K562 (cell line): ENCODE results near the gene HMGA1. TPM values are rescaled to one million over a fixed set of nuclear protein-coding genes. Genes with fewer than 3 reads are reported as not detected.
A peak's percentile ranks its signal among the peaks of the same experiment; 100 is the strongest.

ENCODE experiments used
- CHD4 ChIP-seq: fragments of 200-600 bp; sonication (generic); IDR thresholded peaks from 3 replicates; pipeline ENCODE4 v1.6.1; 2012; ENCODE audit warnings: low read depth, mild to moderate bottlenecking, mixed read lengths, low read length, inconsistent platforms; ENCODE audit not compliant: insufficient read depth, insufficient replicate concordance, poor library complexity, severe bottlenecking
- DMBX1 ChIP-seq: fragments of 250-450 bp; sonication (Bioruptor Pico); IDR thresholded peaks from 2 replicates; pipeline ENCODE4 v1.8.0; 2022; ENCODE audit warnings: inconsistent platforms, mild to moderate bottlenecking, moderate library complexity, borderline replicate concordance
- GATAD2A ChIP-seq: fragments of 450-650 bp; IDR thresholded peaks from 2 replicates; pipeline ENCODE4 v1.6.1; 2017
- GTF2E2 ChIP-seq: fragments of 200-800 bp; sonication (Bioruptor generic); IDR thresholded peaks from 2 replicates; pipeline ENCODE4 v1.6.1; 2016; ENCODE audit warnings: missing genetic modification characterization, missing compliant biosample characterization
- HMGN3 ChIP-seq: IDR thresholded peaks from 2 replicates; pipeline ENCODE4 v1.6.1; 2011; ENCODE audit warnings: borderline replicate concordance, low read depth, mild to moderate bottlenecking, mixed read lengths, low read length; ENCODE audit not compliant: insufficient read length; ENCODE audit errors: extremely low read depth
- MBD2 ChIP-seq: sonication (generic); IDR thresholded peaks from 2 replicates; pipeline ENCODE4 v1.6.1; 2016; ENCODE audit warnings: low read depth, borderline replicate concordance
- MTA2 ChIP-seq: fragments of 450-650 bp; IDR thresholded peaks from 2 replicates; pipeline ENCODE4 v1.6.1; 2016; ENCODE audit warnings: low read depth
- NBN ChIP-seq: fragments of 450-650 bp; IDR thresholded peaks from 2 replicates; pipeline ENCODE4 v1.6.1; 2016; ENCODE audit warnings: low read depth, mild to moderate bottlenecking
- NFATC3 ChIP-seq: fragments of 450-650 bp; IDR thresholded peaks from 2 replicates; pipeline ENCODE4 v1.6.1; 2017; ENCODE audit warnings: mild to moderate bottlenecking
- NFIC ChIP-seq: fragments of 450-650 bp; IDR thresholded peaks from 2 replicates; pipeline ENCODE4 v1.6.1; 2017; ENCODE audit warnings: mild to moderate bottlenecking, inconsistent platforms
- PML ChIP-seq: IDR thresholded peaks from 2 replicates; pipeline ENCODE4 v1.6.1; 2012; ENCODE audit warnings: low read length, inconsistent platforms
- POLR2G ChIP-seq: fragments of 200-400 bp; formaldehyde crosslinking; IDR thresholded peaks from 2 replicates; pipeline ENCODE4 v1.6.1; 2017; ENCODE audit warnings: low read depth, mild to moderate bottlenecking, antibody characterized with exemption, low read length, moderate library complexity
- RCOR1 ChIP-seq, 2 experiments: IDR thresholded peaks; 2 replicates each; pipeline ENCODE4 v1.6.1; 2012; ENCODE audit warnings: low read depth in 2 of 2, low read length in 2 of 2, borderline replicate concordance in 1 of 2, improper control_type of control experiment in 1 of 2
- SLC30A9 ChIP-seq: fragments of 250-450 bp; sonication (Bioruptor Pico); IDR thresholded peaks from 2 replicates; pipeline ENCODE4 v1.8.0; 2022; ENCODE audit warnings: mild to moderate bottlenecking, moderate library complexity
- SMARCE1 ChIP-seq: fragments of 450-650 bp; IDR thresholded peaks from 2 replicates; pipeline ENCODE4 v1.7.1; 2016; ENCODE audit warnings: mild to moderate bottlenecking
- TBL1XR1 ChIP-seq, 2 experiments: IDR thresholded peaks; 2 replicates each; pipeline ENCODE4 v1.6.1; 2012; ENCODE audit warnings: improper control_type of control experiment in 2 of 2, low read length in 2 of 2, mild to moderate bottlenecking in 1 of 2
- TBP ChIP-seq: optimal IDR thresholded peaks from 2 replicates; pipeline ENCODE3; 2011; ENCODE audit warnings: low read depth, low read length, improper control_type of control experiment
- TEAD1 ChIP-seq, 2 experiments: fragments of 450-650 bp in 1 of 2; sonication (generic) in 1 of 2; formaldehyde crosslinking; IDR thresholded peaks; 2 replicates each; pipeline versions ENCODE4 v1.4.0 to v1.8.0; 2020 to 2022; ENCODE audit warnings: mild to moderate bottlenecking in 2 of 2, missing genetic modification reagents in 1 of 2
- TSC22D4 ChIP-seq: fragments of 450-650 bp; IDR thresholded peaks from 2 replicates; pipeline ENCODE4 v1.6.1; 2016; ENCODE audit warnings: missing genetic modification characterization, missing biosample characterization, control low read depth
- ZBTB8A ChIP-seq: fragments of 450-650 bp; IDR thresholded peaks from 2 replicates; pipeline ENCODE4 v1.6.1; 2018; ENCODE audit warnings: mild to moderate bottlenecking, moderate library complexity; ENCODE audit not compliant: partially characterized antibody
- ZEB2 ChIP-seq: fragments of 450-650 bp; IDR thresholded peaks from 2 replicates; pipeline ENCODE4 v1.6.1; 2016
- ZFP1 ChIP-seq: fragments of 450-650 bp; formaldehyde crosslinking; IDR thresholded peaks from 2 replicates; pipeline ENCODE4 v1.4.0; 2020; ENCODE audit warnings: mild to moderate bottlenecking, mixed read lengths
- ZNF274 ChIP-seq: IDR thresholded peaks from 2 replicates; pipeline ENCODE4 v1.6.1; 2011; ENCODE audit warnings: low read depth, mild to moderate bottlenecking, low read length, moderate library complexity, borderline replicate concordance
- ZNF445 ChIP-seq: fragments of 250-450 bp; sonication (Bioruptor Pico); IDR thresholded peaks from 2 replicates; pipeline ENCODE4 v1.4.0; 2020; ENCODE audit warnings: low read depth, mild to moderate bottlenecking, moderate library complexity
- polyA plus RNA-seq, 8 experiments: library from polyadenylated mRNA; depleted of rRNA in 4 of 8; stranded (reverse) in 5 of 8; unstranded in 3 of 8; fragments of >200 nt; fragmentation: Nextera tagmentation in 2 of 8; fragmentation: Illumina TruSeq in 1 of 8; extraction: Ambion mirVana in 2 of 8; extraction: Trizol in 1 of 8; gene quantifications; 2 replicates each; pipeline versions ENCODE4 v1.2.1 to v1.2.3, GENCODE V29; 2011 to 2014; ENCODE audit warnings: inconsistent platforms in 1 of 8, missing spikeins in 1 of 8
- total RNA-seq, 7 experiments: library from RNA; depleted of rRNA in 6 of 7; stranded (reverse); fragments of >200 nt in 6 of 7; fragmentation: Illumina TruSeq in 2 of 7; extraction: Trizol in 2 of 7; gene quantifications; 2 replicates each; pipeline versions ENCODE4 v1.2.1 to v1.2.3, GENCODE V29; 2011 to 2021; ENCODE audit warnings: low replicate concordance in 1 of 7
- TF ChIP-seq, protein P1 (sequence below): fragments of 250-450 bp; sonication (Bioruptor Pico); IDR thresholded peaks from 2 replicates; pipeline ENCODE4 v1.9.0; 2021; ENCODE audit warnings: mild to moderate bottlenecking
- TF ChIP-seq, protein P2 (sequence below): sonication (generic); formaldehyde crosslinking; IDR thresholded peaks from 2 replicates; pipeline ENCODE4 v1.9.0; 2022; ENCODE audit warnings: mild to moderate bottlenecking, missing genetic modification reagents
- TF ChIP-seq, protein P3 (sequence below): fragments of 450-650 bp; IDR thresholded peaks from 2 replicates; pipeline ENCODE4 v1.6.1; 2016; ENCODE audit warnings: antibody characterized with exemption
- TF ChIP-seq, protein P4 (sequence below): sonication (generic); formaldehyde crosslinking; IDR thresholded peaks from 2 replicates; pipeline ENCODE4 v1.8.1; 2023; ENCODE audit warnings: mild to moderate bottlenecking, missing genetic modification reagents, moderate library complexity

The HMGA1 gene
- total and polyA plus RNA-seq, 9 of the 15 experiments (the other 6 are each of a cell fraction or from before 2014, with no cell fraction given) = 27.8 to 1,947 (median 594) TPM

DNA sequence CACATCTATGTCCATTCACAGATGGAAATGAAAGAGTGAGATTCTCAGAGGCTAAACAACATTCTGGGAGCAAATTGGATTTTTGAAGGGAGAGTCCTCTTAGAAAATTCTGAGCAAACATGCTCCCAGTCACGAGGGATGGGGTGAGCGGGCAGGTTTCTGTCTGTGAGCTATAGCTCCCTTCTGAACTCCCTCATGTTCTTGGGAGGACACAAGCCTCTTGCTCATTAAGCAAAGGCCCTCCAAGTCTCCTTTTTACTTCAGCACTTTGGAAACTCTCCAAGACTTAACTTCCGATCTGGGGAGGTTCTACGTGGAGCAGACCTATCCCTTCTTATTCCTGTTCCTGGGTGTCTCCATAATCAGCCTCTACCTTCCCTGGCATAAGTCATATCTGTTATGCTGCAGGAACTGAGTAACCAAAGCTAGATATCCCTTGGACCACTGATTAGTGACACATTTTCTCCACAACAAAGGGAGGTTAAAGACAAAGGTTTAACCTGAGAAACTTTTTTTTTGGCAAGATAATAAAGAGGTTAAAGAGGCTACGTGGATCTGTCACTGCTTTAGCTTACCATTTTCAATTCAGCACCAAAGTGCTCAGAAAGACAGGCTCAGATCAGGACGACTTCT lies 45.1 kb downstream of the HMGA1 start (continued):
- TF ChIP-seq TEAD1 (CRISPR knock-in tag; IDR thresholded peaks at IDR 0.05) (0 out of 4 replicates have a peak, but pooled peaks of 1 of the 2 experiments have one; percentile 10), ZFP1 (CRISPR knock-in tag) (0 out of 2 replicates have a peak, but pooled peaks have one; percentile 45), SMARCE1 (peak; percentile 83), ZNF274 (no peak), ZEB2 (peak; percentile 94), MBD2 (peak; percentile 68; the same call in 1 of the 2 replicates), NBN (peak; percentile 42; the same call in 1 of the 2 replicates), TBP (peak; percentile 44), POLR2G (no peak), ZBTB8A (no peak), GTF2E2 (tag) (no peak), NFATC3 (peak; percentile 84), GATAD2A (peak; percentile 84; the same call in 1 of the 2 replicates), SLC30A9 (CRISPR knock-in tag) (no peak), HMGN3 (peak; percentile 75), TBL1XR1 (IDR thresholded peaks at IDR 0.05; ENCODE audit: low read length in 2 of 2) (peak in 1 of 2 experiments; percentile 81; a peak in 1 of 4 replicates), CHD4 (no peak), ZNF445 (CRISPR knock-in tag) (no peak), MTA2 (peak; percentile 92), PML (peak; percentile 95), NFIC (peak; percentile 96), RCOR1 (IDR thresholded peaks at IDR 0.05; ENCODE audit: borderline replicate concordance in 1 of 2, low read depth in 2 of 2, low read length in 2 of 2) (peak; percentile 91 to 97; a peak in 3 of 4 replicates), DMBX1 (CRISPR knock-in tag) (peak; percentile 85), TSC22D4 (no peak)
- TF ChIP-seq, protein P1, sequence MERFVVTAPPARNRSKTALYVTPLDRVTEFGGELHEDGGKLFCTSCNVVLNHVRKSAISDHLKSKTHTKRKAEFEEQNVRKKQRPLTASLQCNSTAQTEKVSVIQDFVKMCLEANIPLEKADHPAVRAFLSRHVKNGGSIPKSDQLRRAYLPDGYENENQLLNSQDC (CRISPR knock-in tag) = no peak
- TF ChIP-seq, protein P2, sequence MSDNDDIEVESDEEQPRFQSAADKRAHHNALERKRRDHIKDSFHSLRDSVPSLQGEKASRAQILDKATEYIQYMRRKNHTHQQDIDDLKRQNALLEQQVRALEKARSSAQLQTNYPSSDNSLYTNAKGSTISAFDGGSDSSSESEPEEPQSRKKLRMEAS = peak; percentile 37; the same call in 1 of the 2 replicates
- TF ChIP-seq, protein P3, sequence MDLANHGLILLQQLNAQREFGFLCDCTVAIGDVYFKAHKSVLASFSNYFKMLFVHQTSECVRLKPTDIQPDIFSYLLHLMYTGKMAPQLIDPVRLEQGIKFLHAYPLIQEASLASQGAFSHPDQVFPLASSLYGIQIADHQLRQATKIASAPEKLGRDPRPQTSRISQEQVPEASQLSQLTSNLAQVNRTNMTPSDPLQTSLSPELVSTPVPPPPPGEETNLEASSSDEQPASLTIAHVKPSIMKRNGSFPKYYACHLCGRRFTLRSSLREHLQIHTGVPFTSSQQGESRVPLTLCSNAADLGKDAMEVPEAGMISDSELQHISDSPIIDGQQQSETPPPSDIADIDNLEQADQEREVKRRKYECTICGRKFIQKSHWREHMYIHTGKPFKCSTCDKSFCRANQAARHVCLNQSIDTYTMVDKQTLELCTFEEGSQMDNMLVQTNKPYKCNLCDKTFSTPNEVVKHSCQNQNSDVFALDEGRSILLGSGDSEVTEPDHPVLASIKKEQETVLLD = peak; percentile 75; the same call in 1 of the 2 replicates
- TF ChIP-seq, protein P4, sequence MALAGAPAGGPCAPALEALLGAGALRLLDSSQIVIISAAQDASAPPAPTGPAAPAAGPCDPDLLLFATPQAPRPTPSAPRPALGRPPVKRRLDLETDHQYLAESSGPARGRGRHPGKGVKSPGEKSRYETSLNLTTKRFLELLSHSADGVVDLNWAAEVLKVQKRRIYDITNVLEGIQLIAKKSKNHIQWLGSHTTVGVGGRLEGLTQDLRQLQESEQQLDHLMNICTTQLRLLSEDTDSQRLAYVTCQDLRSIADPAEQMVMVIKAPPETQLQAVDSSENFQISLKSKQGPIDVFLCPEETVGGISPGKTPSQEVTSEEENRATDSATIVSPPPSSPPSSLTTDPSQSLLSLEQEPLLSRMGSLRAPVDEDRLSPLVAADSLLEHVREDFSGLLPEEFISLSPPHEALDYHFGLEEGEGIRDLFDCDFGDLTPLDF (CRISPR knock-in tag) = no peak
